HG03575 (cell line): ENCODE measurements around the gene CD8B2.
"Not testable (repeated sequence)": the region's sequence is repeated elsewhere in the genome, so short reads cannot be mapped to it uniquely, and the experiment has no call there.

Experiments
- ATAC-seq: cut with Tn5 transposase; IDR thresholded peaks from one replicate; pipeline ENCODE4 v1.9.1; 2021; ENCODE audit not compliant: unreplicated experiment, insufficient number of reproducible peaks, low FRiP score; ENCODE audit errors: extremely low read depth

CD8B2 gene

GRCh38 chr2:106486551-106487385 is at the start of gene CD8B2:
Gene CD8B2, plus strand, starts transcription at chr2:106487364. Its CDS starts 63 bp downstream, at chr2:106487427.
- ATAC-seq: not testable (repeated sequence)

- not testable (repeated sequence) for ATAC-seq
These were observed 25.3 kb upstream of the CD8B2 start for GRCh38 chr2:106461882-106462281.

GRCh38 chr2:106467516-106467915 is 19.6 kb upstream of the CD8B2 start:
- ATAC-seq: not testable (repeated sequence)

- ATAC-seq: not testable (repeated sequence)
These were observed 19.1 kb upstream of the CD8B2 start, which contains the start of gene RGPD3 for GRCh38 chr2:106468107-106468506. Gene RGPD3, minus strand, starts transcription at chr2:106468413. Its CDS starts 125 bp downstream, at chr2:106468288.

GRCh38 chr2:106470658-106471057 is 16.5 kb upstream of the CD8B2 start:
- not testable (repeated sequence) for ATAC-seq

- not testable (repeated sequence) for ATAC-seq
These were observed 9.5 kb upstream of the CD8B2 start for GRCh38 chr2:106477647-106478046.

- ATAC-seq: not testable (repeated sequence)
These were observed 7.6 kb upstream of the CD8B2 start for GRCh38 chr2:106479563-106479962.

GRCh38 chr2:106487386-106488191 is 425 bp downstream of the CD8B2 start:
- not testable (repeated sequence) for ATAC-seq

- not testable (repeated sequence) for ATAC-seq
These were observed 2.5 kb downstream of the CD8B2 start for GRCh38 chr2:106489701-106490100.

- not testable (repeated sequence) for ATAC-seq
These were observed 5.2 kb downstream of the CD8B2 start for GRCh38 chr2:106492399-106492798.

- ATAC-seq: not testable (repeated sequence)
These were observed 5.7 kb downstream of the CD8B2 start for GRCh38 chr2:106492913-106493312.

- not testable (repeated sequence) for ATAC-seq
These were observed 11.4 kb downstream of the CD8B2 start for GRCh38 chr2:106498549-106498948.

- ATAC-seq: not testable (repeated sequence)
These were observed 13.2 kb downstream of the CD8B2 start for GRCh38 chr2:106500350-106500749.

- not testable (repeated sequence) for ATAC-seq
These were observed 15.2 kb downstream of the CD8B2 start for GRCh38 chr2:106502351-106502750.

- not testable (repeated sequence) for ATAC-seq
These were observed 17.0 kb downstream of the CD8B2 start for GRCh38 chr2:106504192-106504591.

GRCh38 chr2:106504787-106505186 is 17.6 kb downstream of the CD8B2 start:
- ATAC-seq: not testable (repeated sequence)

GRCh38 chr2:106506002-106506687 is 19.0 kb downstream of the CD8B2 start:
- not testable (repeated sequence) for ATAC-seq

GRCh38 chr2:106508660-106509373 is 21.7 kb downstream of the CD8B2 start:
- ATAC-seq: not testable (repeated sequence)
